Ecto neural progenitor cell (in vitro differentiated cells): ENCODE measurements around the gene FBP1.
"Not testable (repeated sequence)": the region's sequence is repeated elsewhere in the genome, so short reads cannot be mapped to it uniquely, and the experiment has no call there.

Experiments
- DNase-seq: peaks from one replicate; pipeline ENCODE4 v3.0.0-alpha.2; 2018; ENCODE audit warnings: low spot score

Gene FBP1

DNA sequence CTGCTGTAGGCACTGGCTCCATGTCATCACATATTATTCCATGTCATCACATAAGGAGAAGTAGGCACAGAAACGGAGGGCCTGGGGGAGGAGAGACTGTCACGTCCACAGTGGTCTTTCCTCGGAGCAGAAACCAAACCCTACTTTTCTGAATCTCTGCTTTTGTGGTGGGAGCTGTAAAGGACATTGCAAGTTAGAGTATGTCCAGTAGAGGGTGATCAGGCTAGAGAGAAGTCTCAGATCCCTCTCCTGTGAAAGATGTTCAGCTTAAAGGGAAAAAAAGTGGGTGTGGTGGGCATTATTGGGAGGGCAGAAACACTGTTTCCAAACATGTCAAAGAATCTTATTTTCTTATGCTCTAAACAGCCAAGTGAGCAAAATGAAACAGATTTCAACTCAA is 26.3 kb downstream of the FBP1 start:
- DNase-seq, result no peak

DNA sequence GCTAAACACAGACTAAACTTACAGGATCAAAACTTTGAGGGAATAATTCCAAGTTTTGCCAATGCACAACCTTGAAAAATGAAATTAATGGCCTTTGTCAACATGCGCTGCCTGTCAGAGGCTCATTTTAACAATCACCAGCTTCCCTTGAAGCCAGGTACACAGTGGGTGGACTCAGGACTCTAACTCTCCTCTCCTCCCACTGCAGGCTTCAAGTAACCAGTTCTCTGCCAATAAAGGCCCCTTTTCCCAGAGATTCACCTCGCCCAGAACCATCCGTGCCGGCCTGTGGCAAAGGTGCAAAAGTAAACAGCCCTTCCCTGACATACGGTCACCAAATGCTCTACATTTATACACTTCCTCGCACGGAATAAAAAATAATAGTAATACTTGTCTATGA is 27.2 kb downstream of the FBP1 start:
- DNase-seq, result no peak

DNA sequence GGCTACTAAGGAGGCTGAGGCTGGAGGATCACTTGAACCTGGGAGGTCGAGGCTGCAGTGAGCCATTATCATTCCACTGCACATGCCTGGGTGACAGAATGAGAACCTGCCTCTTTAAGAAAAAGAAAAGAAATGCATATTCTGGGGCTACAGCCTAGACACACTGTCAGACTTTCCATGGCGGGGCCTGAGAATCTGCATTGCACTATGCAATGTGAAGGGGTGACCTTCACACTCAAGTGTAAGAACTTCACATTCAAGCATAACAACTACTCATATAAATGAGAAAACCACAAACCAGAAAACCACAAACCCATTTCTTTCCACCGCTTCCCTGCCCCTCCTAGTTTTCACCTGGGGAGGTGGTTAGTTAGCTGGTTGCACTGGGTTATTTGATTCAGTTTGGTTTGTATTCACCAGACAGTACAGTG is 27.7 kb downstream of the FBP1 start:
- no peak for DNase-seq

DNA sequence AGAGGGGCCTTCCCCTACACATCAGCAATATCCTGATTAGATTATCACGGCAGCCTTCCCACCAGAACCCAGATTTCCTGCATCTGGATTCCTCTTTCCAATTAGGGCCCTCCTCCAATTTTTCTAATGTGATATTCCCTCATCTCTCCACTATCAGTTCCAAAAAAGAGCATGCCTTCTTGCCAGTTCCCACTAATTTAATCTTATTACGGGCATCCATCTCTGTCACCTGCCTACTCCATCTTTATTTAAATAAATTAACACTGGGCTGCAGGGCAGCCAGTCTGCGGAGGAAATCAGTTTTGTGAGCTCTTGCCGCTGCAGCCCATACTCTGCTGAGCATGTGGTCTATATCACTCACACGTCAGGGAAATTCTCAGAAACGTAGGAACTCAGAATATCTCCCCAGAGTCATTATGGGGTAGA is 29.1 kb downstream of the FBP1 start:
- no peak for DNase-seq

DNA sequence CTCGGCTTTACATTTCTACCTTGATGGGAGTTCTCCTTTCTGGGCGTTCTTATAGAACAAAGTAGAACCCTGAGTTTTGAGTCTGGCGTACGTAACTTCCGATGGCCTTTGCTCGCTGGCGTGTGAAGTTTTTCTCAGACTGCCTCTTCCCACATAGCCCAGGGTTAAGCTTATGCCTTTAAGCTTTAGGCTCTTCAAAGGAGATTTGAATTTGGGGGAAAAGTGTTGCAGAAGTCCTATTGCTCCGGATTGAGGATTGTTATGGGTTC is 32.0 kb downstream of the FBP1 start:
- no peak for DNase-seq

DNA sequence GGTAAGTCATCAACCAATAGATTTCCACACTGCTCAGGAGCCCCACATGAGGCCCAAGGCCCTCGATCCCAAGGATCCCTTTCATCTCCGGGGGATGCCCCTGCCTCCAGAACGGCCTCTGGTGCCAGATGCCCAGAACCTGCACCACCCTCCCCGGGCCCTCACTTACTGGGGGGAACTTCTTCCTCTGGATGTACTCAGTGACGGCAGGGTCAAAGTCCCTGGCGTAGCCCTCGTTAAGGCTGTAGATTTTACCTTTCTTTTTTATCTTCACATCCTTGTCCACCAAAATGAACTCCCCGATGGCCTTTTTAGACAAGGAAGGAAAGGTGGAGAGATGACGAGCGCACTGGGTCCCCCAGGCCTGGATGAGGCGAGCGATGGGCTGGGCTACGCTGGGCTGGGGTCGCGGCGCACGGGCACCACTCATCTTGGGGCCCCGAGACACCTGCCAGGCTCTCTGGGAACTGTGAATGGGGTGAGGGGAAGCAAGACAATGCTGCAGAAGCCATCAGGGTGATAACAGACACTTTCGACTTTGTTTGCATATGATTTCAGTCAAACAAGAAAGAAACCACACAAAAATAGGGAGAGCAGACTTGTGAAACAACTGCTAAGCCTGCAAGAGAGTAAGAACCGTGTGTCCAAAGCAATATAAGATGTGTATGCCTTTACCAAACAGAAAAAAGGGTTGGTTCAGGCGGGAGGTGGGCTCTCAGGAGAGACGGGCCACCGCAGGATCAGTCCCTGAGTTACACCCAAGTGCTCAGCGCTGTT is 32.5 kb downstream of the FBP1 start:
- DNase-seq, result no peak

DNA sequence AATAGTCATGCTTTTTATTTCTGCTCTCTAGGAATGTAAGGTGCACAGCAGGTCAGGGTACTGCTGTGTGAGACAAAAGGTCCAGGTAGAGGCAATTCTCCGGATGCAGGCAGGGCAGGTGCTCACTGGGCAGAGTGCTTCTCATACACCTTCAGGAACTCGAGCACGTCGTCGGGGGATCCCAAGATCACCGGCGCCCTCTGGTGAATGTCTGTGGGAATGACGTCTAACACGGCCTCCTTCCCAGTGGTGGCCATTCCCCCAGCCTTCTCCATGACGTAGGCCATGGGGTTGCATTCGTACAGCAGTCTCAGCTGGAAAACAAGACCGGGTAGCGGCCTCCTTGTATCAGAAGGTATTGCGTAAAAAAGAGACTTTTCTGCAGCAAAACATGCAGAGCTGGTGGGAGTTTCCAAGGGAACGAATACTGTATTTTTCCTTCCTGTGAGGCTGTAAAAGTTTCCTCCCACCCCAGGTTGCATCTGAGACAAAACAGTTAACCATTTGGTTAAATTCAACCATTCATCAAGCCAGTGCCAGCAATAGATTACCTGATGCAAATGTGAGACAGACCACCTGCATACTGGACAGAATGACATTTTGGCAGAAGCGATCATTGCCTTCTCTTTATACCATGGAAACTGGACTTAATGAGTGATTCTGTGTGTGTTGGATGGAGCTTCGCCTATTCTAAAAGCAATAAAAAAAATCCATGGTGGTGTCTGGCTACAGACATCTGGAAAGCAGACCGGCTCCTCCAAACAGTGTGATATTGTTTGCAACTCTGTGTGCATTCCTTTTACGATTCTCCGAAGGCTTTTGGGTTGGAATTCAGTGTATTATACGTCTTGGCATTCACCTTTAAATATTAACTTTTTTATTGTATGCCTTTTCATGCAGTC is 35.8 kb downstream of the FBP1 start:
- peak; percentile 88 for DNase-seq

DNA sequence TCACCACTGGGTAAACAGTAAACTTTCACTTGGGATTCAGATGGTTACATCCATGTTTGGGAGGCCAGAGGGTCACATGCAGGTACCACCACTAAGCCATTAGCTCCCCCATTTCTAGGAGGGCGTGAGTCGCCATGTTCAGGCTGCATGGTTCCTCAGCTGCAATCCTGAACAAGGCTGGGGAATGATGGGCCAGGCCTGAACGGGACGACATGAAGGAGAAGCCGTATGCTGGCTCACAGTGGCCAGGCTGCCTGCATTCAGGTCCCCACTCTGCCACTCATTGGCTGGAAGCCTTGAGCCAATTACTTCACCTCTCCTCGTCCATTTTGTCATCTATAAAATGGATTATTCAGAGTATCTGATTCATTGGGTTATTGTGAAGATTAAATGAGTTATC is 36.7 kb downstream of the FBP1 start:
- DNase-seq, result no peak

DNA sequence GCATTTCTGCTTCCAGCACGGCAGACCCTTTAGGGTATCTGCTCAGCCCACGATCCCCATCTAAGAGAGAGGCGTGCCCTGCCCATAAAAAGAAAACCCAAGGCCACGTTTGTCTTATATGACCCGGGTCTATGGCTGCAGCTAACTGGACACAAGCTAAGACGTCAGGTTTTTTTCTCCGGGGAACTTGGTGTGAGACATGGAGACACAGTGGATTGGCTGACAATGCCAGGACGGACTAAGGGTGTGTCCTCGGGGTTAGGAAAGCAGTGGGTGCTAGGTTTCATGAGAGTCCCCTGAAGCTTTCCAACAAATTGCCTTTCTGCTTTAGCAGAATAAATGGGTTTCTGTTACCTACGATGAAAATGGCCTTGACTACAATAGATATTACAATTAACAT is 38.6 kb downstream of the FBP1 start:
- DNase-seq, result no peak

DNA sequence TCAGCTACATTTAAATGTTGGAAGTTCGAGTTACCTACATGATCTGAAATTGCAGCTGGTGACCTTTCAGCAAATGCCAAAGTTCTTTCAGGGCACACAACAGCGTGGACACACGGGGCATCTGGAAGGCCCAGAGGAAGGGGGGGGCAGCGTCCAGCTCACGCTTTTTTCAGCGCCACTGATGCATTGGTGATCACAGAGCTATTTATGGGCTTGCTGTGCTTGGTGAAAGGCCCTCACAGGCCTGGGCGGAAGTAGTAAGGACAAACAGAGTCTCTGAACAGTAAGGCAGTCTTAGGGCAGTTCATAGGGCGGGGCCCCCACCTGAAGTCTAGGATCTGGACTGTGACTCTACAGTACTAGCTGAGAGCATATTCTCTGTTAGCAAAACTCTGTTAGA is 39.1 kb downstream of the FBP1 start:
- DNase-seq, result no peak

DNA sequence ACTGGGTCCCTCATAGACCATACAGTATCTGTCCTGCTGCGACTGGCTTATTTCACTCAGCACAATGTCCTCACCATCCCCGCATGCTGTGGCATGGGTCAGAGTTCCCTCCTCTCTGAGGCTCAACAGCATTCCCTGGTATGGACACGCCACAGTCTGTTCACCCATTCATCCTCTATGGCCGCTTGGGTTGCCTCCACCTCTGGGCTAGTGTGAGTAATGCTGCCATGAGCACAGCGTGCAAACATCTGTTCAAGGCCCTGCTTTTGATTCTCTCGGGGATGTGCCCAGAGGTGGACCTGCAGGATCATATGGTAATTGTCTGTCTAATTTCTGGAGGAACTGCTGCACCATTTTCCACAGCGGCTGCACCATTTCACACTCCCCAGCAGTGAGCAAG is 40.2 kb downstream of the FBP1 start:
- DNase-seq, result no peak

DNA sequence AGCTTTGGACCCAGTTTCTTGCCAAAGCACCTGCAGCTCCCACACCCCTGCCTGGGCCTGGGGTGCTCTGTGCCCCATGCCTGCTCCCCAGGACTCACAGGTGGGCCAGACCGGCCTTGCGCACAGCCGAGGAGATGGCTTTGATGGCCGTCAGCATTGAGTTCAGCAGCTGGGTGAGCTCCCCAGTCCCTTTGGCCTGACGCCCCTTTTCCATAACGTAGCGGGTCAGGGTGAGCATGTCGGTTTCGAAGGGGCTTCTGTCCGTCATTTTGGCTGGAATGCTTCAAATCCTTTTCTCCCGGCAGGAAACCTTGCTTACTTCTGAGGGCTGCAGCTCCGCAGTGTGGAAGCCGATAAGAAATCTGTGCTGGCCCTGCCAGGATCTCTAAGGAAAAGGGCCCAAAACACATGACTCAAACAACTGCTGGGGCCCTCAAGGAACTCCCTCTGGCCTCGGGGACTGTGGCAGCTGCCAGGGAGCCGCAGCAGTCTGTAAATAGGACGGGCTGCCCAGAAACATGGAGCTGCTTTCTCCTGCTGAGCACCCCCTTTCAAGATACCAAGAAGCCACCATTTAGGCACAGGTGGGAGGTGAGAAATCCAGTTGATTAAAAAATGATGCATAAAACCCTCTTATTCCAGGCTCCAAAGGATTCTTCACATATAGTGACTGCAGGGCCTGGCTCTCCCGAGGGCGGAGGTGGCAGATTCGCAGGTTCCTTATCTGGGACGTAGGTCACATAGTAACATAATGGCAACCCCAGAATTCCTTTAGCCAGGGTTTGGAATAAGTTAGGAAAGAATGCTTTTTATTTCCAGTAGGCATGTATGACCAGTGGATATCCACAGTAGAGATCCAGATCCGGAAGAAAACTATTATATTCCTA is 45.6 kb downstream of the FBP1 start, which contains the start of gene FBP2:
FBP2 (minus strand) TSS at position 366 of the 887 bp plus-strand sequence; CDS start at position 268, 98 bp downstream.
- peak; percentile 40 for DNase-seq

DNA sequence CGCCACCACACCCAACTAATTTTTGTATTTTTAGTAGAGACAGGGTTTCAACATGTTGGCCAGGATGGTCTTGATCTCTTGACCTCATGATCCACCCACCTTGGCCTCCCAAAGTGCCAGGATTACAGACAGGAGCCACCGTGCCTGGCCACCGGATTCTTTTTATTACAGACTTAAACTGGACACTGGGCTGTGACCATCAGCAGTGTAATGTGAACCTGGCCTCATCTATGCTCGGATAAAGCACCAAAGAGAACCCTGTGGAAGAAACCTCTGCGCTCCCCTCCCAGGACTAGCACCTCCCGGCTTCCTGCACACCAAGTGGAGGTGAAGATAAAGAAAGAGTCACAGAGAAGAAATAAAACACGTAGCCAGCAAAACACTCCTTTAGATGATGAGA is 46.6 kb downstream of the FBP1 start:
- DNase-seq, result peak; percentile 14

DNA sequence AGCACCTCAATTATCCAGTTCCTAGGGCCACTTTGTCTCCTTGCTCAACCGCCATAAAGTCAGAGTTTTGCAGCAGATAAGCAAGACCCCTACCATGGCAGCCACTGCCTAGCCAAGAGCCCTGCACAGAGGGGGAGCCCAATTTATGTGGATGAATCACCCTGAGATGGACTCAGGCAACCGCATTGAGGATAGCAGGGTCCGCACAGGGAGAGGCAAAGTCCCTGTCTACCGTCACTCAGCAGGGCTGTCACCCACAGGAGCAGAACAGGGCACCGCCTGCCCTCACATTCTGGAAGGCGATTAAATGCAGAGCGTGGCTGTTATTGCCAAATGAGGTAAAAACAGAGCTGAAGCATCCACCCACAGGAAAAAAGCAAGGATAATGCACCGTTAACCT is 47.4 kb downstream of the FBP1 start:
- peak; percentile 22 for DNase-seq

DNA sequence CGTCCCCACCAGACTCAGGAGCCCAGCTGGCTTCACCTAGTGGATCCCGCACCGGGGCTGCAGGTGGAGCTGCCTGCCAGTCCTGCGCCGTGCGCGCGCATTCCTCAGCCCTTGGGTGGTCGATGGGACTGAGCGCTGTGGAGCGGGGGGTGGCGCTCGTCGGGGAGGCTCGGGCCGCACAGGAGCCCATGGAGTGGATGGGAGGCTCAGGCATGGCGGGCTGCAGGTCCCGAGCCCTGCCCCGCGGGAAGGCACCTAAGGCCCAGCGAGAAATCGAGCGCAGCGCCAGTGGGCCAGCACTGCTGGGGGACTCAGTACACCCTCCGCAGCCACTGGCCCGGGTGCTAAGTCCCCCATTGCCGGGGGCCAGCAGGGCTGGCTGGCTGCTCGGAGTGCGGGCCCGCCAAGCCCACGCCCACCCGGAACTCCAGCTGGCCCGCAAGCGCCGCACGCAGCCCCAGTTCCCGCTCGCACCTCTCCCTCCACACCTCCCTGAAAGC is 48.2 kb downstream of the FBP1 start:
- not testable (repeated sequence) for DNase-seq

DNA sequence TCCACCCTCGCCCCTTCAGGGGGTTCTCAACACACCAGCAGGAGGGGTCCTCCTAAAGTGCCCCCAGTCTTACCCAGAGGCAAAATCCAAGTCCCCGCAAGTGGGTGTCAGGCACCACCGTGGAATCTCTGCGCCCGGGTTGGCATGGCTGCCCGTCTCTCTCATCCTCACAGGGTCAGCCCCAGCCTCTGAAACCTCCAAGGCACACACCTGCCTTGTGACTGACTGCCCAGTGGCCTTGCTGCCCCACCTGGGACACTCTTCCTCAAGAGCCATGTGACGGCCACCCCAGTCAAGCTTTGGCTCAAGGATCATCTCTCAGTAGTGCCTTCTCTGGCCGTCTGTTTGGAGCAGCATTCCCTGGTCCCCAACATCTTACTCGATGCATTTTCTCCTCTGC is 50.6 kb downstream of the FBP1 start:
- no peak for DNase-seq

DNA sequence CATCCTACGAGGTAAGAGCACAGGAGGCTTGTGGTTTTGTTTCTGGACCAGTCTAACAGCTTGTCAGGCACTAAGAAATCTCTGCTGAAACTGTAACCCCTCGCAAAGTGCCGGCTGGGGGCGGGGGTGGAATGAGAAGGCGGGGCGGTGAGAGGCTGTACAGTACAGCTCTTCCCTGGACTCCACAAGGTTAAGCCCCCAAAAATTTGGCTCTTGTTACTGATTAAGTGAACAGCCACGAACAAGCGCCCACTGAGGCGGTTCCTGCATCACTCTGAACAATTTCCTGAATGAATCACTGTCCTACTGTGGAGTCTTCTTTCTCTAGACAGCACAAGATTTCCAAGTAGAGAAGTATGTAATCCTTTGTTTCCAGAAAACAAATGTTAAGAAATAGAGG is 52.5 kb downstream of the FBP1 start:
- no peak for DNase-seq

DNA sequence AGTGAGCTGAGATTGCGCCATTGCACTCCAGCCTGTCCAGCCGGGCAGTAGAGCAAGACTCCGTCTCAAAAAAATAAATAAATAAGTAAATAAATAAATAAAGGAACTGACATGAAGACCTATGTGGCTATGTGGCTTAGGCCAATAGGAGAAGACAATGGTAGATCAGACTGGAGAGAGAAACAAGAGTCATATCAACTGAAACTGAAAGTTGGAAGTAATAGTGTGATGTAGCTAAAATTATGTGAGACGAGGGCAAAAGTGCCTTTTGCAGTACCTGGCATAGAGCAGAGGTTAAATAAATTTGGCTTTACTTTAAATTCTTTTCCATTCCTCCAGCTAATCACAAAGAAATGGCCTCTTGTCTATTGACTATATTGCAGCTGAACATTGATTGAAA is 53.0 kb downstream of the FBP1 start:
- no peak for DNase-seq

DNA sequence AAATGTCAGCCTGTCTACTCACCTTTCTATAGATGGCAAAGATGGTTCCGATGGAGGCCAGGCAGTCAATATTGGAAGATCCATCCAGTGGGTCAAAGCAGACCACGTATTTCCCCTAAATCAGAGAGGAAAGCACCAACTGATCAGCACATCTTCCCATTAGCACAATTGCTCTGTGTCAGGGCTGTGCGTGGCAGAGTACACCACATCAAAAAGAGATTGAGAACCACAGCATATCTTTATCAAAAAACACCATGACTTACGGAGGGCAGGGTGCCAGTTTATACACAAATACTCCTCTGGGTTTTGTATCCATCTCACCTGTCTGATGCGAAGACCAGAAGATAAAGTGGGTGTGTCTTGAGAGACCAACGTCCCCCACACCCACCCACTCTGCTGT is 54.8 kb downstream of the FBP1 start:
- DNase-seq, result no peak

DNA sequence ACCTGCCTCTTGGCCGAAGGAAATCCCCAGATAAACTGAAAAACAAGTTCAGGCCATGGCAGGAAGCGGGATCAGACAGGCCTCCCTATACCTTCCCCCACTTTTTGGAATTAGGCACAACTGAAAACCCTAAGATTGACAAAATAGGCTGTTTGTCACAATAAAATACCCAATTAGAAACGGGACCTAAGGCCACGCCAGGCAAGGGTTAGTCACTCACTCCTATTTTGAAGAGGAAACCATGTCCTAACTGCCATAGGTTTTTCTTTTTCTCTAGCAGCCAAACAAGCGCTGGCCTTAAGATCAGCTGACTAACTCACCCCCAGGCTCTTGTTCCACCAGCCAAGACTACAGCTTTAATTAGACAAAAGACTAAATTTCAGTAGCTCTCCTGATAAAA is 57.6 kb downstream of the FBP1 start:
- DNase-seq, result no peak

DNA sequence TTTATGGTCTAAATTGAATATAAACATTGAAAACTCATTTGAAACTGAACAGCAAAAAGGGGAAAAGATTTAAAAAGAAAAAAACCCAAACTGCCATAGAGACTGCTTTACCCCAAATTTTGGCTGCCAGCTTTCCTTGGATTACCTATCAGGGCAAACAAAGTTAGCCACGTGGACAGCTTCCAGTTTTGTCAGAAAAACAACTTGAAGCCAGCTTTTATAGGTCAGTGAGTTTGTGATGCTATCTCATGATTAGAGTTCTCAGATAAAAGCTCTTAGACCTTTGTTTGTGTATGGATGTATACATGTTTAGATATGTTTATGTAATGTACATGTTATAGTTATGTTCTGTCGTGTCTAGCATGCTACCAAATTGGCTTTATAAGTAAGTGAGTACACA is 61.7 kb downstream of the FBP1 start:
- DNase-seq, result no peak

DNA sequence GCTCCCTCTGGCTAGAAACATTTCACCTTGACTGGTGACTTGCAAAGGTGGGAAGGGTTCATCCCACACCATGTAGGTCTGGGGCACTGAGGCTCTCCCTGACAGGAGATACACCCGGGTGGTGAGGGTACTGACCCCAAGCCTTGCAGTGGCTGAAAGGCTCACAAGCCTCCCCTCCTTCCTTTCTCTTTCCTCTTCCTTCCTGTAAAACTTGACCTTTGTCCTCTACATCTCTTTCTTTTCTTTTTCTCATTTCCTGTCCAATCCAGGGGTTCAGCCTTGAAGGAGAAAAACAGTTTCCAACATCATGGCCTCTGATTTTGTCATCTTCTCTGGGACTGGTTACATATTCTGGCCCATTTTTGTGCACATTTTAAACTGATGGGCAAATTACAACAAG is 62.3 kb downstream of the FBP1 start:
- no peak for DNase-seq
